ENCODE data around the gene ST8SIA6.

GRCh38 chr10:17423632-17424186 lies 30.7 kb downstream of the ST8SIA6 start:
- TF ChIP-seq CTCF (IDR thresholded peaks at IDR 0.05; ENCODE audit: insufficient read depth, low read length, poor library complexity, severe bottlenecking) (no peak), EZH2phosphoT487 (conservative IDR thresholded peaks at IDR 0.05; ENCODE audit: low read length) (no peak)

All from SU-DHL-6 (cell line).